ENCODE data around the gene CSGALNACT2. TPM values are rescaled to one million over a fixed set of nuclear protein-coding genes. Genes with fewer than 3 reads are reported as not detected.
A peak's percentile ranks its signal among the peaks of the same experiment; 100 is the strongest.

CSGALNACT2 gene
- total and polyA plus RNA-seq, 10 of the 15 experiments (the other 5 are each of a cell fraction or from before 2014, with no cell fraction given) = 2.5 to 12.6 (median 8.7) TPM

DNA sequence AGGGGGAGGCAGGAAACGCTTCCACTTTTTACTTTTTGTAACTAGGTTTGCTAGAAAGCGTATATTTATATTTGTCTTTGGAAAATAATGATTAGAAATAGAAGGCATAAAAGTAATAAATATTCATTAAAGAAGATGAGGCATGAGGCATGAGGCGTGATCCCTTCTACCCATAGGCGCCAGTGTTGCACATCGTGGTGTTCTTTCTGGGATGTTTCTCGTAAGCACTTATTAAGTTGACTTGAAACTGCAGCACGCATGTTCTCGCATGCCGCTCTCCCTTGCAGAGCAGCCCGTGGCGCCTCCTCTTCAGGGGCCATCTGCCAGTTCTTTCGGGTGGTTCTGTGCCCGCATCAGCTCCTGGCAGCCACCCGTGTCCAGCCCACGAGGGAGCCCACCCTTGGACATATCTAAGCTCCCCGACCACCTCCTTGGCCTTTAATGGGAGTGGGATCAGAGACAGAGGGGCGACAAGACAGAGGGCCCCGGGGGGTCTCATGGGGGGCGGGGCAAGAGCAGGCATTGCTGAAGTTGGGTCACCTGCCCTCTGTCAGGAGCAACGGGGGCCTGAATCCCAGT is 28.5 kb upstream of the CSGALNACT2 start:
- in situ Hi-C loops (cut with MboI) (loop anchor here (25.0 kb wide), 2 partner anchors 97 to 922 kb away; no protein-coding TSS in a partner anchor), intact Hi-C loops (cut with micrococcal nuclease; ENCODE audit: unreplicated experiment) (loop anchor here (10.0 kb wide), 1 partner anchor 315 kb away; no protein-coding TSS in a partner anchor)
- ChIA-PET POLR2A (no interaction called here), RAD21 (ENCODE audit: unreplicated experiment) (interaction anchor here (1.2 kb wide), 1 partner anchor 11 kb away, joined by 7 read pairs; no protein-coding TSS in a partner anchor), CTCF (interaction anchor here (0.8 to 2.2 kb wide), 3 partner anchors 11 to 143 kb away, joined by 3 to 6 read pairs (median 4); no protein-coding TSS in a partner anchor), SMC1A (ENCODE audit: uncharacterized antibody, unreplicated experiment) (no interaction called here)
- Histone ChIP-seq H3K79me2 (ENCODE audit: control insufficient read depth, insufficient read depth, low read length) (no peaks in the 10 kb centered on the region), H3K27me3 (replicated peaks in 1 of 2; ENCODE audit: control insufficient read depth in 2 of 2, insufficient read depth in 2 of 2, low read length in 1 of 2) (peaks cover 0 to 4% of the 10 kb centered on the region in 2 experiments; a peak in 2 of 4 replicates), H3K4me1 (ENCODE audit: control insufficient read depth, insufficient read depth, low read length) (peaks cover 16% of the 10 kb centered on the region), H3K9me3 (replicated peaks; ENCODE audit: control insufficient read depth, insufficient read depth, low read length) (no peaks in the 10 kb centered on the region), H3K36me3 (ENCODE audit: control insufficient read depth in 2 of 2, insufficient read depth in 2 of 2, low read length in 1 of 2) (no peaks in the 10 kb centered on the region), H3K4me2 (ENCODE audit: control insufficient read depth, insufficient read depth) (peak overlapping the region; percentile 38; the same call in 1 of the 2 replicates), H2AFZ (ENCODE audit: control insufficient read depth, low read depth, low read length) (no peak overlapping the region), H3K9ac (ENCODE audit: control insufficient read depth, insufficient read depth, low read length) (no peak overlapping the region), H4K20me1 (ENCODE audit: control insufficient read depth, insufficient read depth) (no peaks in the 10 kb centered on the region; the same call in 1 of the 2 replicates), H3K4me3 (no peak overlapping the region), H3K27ac (ENCODE audit: control insufficient read depth, insufficient read depth) (no peak overlapping the region)
- FAIRE-seq (no peak), DNase-seq (ENCODE audit: low read depth, low spot score) (no peak), ATAC-seq (no peak)
- WGBS (ENCODE audit: insufficient coverage, insufficient replicate concordance, low lambda C conversion rate, missing lambda C conversion rate) = 63% methylated on average over 20 of the region's 20 CpGs
- TF ChIP-seq, protein P1, sequence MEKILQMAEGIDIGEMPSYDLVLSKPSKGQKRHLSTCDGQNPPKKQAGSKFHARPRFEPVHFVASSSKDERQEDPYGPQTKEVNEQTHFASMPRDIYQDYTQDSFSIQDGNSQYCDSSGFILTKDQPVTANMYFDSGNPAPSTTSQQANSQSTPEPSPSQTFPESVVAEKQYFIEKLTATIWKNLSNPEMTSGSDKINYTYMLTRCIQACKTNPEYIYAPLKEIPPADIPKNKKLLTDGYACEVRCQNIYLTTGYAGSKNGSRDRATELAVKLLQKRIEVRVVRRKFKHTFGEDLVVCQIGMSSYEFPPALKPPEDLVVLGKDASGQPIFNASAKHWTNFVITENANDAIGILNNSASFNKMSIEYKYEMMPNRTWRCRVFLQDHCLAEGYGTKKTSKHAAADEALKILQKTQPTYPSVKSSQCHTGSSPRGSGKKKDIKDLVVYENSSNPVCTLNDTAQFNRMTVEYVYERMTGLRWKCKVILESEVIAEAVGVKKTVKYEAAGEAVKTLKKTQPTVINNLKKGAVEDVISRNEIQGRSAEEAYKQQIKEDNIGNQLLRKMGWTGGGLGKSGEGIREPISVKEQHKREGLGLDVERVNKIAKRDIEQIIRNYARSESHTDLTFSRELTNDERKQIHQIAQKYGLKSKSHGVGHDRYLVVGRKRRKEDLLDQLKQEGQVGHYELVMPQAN (conservative IDR thresholded peaks at IDR 0.05) = no peak
- no TSS peak for BruUV-seq (replicated peaks)
